Fibroblast of lung (primary cell): ENCODE measurements around the gene TRIM8. TPM values are rescaled to one million over a fixed set of nuclear protein-coding genes. Genes with fewer than 3 reads are reported as not detected.

Source experiments
- DNase-seq, 2 donors: peaks; one replicate each; pipeline versions ENCODE4 v3.0.0 to v3.0.0-alpha.2; 2010; ENCODE audit warnings: low read depth in 2 of 2
- H2AFZ ChIP-seq: 2 replicates; pipeline ENCODE4 v1.5.1; 2012; ENCODE audit warnings: low read length, control low read depth, inconsistent platforms
- H3K27ac ChIP-seq: 2 replicates; pipeline ENCODE4 v1.5.1; 2011; ENCODE audit warnings: low read length, control low read depth; ENCODE audit not compliant: insufficient read depth
- H3K27me3 ChIP-seq: 2 replicates; pipeline ENCODE4 v1.5.1; 2011; ENCODE audit warnings: mild to moderate bottlenecking, low read length; ENCODE audit not compliant: control insufficient read depth, insufficient read depth
- H3K36me3 ChIP-seq: 2 replicates; pipeline ENCODE4 v1.5.1; 2011; ENCODE audit warnings: low read length; ENCODE audit not compliant: control insufficient read depth, insufficient read depth
- H3K4me1 ChIP-seq: 2 replicates; pipeline ENCODE4 v1.5.1; 2011; ENCODE audit warnings: low read length; ENCODE audit not compliant: control insufficient read depth, insufficient read depth; ENCODE audit errors: extremely low read depth
- H3K4me2 ChIP-seq: 2 replicates; pipeline ENCODE4 v1.5.1; 2011; ENCODE audit warnings: low read length, control low read depth; ENCODE audit not compliant: insufficient read depth; ENCODE audit errors: extremely low read depth
- H3K4me3 ChIP-seq, 4 experiments: fragments of 200-600 bp in 1 of 4; sonication (generic) in 1 of 4; replicated peaks in 1 of 4; 2 replicates each; pipeline ENCODE4 v1.5.1; 2011 to 2016; ENCODE audit warnings: low read length in 4 of 4, low read depth in 3 of 4, mild to moderate bottlenecking in 3 of 4, control low read depth in 2 of 4, inconsistent platforms in 1 of 4, mixed read lengths in 1 of 4; ENCODE audit not compliant: insufficient read depth in 1 of 4; ENCODE audit errors: control extremely low read depth in 1 of 4
- H3K79me2 ChIP-seq: 2 replicates; pipeline ENCODE4 v1.5.1; 2012; ENCODE audit warnings: mild to moderate bottlenecking, low read length, inconsistent platforms; ENCODE audit not compliant: control insufficient read depth, insufficient read depth
- H3K9ac ChIP-seq: 2 replicates; pipeline ENCODE4 v1.5.1; 2011; ENCODE audit warnings: mild to moderate bottlenecking, low read length, control low read depth; ENCODE audit not compliant: insufficient read depth
- H3K9me3 ChIP-seq: 2 replicates; pipeline ENCODE4 v1.5.1; 2012; ENCODE audit warnings: low read depth, low read length; ENCODE audit not compliant: control insufficient read depth, insufficient read depth
- H4K20me1 ChIP-seq: 2 replicates; pipeline ENCODE4 v1.5.1; 2011; ENCODE audit warnings: low read length; ENCODE audit not compliant: control insufficient read depth, insufficient read depth; ENCODE audit errors: extremely low read depth
- EZH2 ChIP-seq: IDR thresholded peaks from 2 replicates; pipeline ENCODE4 v1.5.1; 2012; ENCODE audit warnings: low read length, control low read depth, mild to moderate bottlenecking; ENCODE audit errors: missing control alignments
- polyA plus RNA-seq, 2 donors: library from polyadenylated mRNA; depleted of rRNA in 1 of 2; stranded (reverse) in 1 of 2; unstranded in 1 of 2; fragments of >200 nt; gene quantifications; 2 replicates each; pipeline ENCODE4 v1.2.1, GENCODE V29; 2011 to 2012; ENCODE audit warnings: missing spikeins in 1 of 2
- total RNA-seq: library from RNA; depleted of rRNA; stranded (reverse); fragments of >200 nt; gene quantifications from 2 replicates; pipeline ENCODE4 v1.2.1, GENCODE V29; 2014
- TF ChIP-seq, protein P1 (sequence below), 2 donors: IDR thresholded peaks in 1 of 2; conservative IDR thresholded peaks in 1 of 2; 1 replicate in 1 of 2; 2 replicates in 1 of 2; pipeline ENCODE4 v1.5.1; 2011 to 2012; ENCODE audit warnings: low read length in 2 of 2, control low read depth in 1 of 2, inconsistent platforms in 1 of 2, low read depth in 1 of 2, mild to moderate bottlenecking in 1 of 2

Gene TRIM8
- total and polyA plus RNA-seq, 2 donors (not counting 1 experiment from before 2014, with no cell fraction given): 93.2 to 143 TPM

DNA sequence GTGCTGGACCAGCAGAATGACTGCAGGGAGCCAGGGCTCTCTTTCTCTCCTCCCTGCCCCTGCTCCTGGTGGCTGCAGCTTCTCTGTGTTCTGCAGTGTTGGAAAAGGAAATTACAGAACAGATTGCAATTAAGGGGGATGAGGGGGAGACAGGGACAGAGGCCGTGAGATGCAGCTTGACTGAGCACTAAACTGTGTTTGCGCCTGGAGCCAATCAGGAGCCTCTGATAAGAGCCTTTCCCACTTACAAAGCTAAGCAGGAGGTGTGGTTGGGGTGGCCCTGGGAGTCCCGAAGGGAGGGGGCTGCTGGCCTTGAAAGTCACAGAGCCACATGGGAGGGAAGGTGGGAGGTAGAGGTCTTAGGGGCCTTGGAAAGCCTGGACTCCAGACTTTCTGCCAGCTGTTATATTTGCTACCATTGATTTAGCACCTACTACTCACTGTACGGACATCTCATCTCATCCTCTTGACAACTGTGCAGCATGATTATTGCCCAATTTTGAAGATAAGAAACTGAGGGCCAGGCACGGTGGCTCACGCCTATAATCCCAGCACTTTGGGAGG is 26.7 kb downstream of the TRIM8 start:
- H2AFZ ChIP-seq: no peak overlapping the region
- peaks cover 42% of the 10 kb centered on the region for H3K4me1 ChIP-seq
- H3K79me2 ChIP-seq: no peaks in the 10 kb centered on the region
- H3K9me3 ChIP-seq: no peaks in the 10 kb centered on the region
- H3K36me3 ChIP-seq: no peaks in the 10 kb centered on the region
- no peaks in the 10 kb centered on the region for H3K27me3 ChIP-seq
- H3K27ac ChIP-seq: no peak overlapping the region
- no peak overlapping the region for H3K9ac ChIP-seq
- no peaks in the 10 kb centered on the region for H4K20me1 ChIP-seq
- no peak overlapping the region for H3K4me3 ChIP-seq
- no peak for DNase-seq
- TF ChIP-seq, protein P1, sequence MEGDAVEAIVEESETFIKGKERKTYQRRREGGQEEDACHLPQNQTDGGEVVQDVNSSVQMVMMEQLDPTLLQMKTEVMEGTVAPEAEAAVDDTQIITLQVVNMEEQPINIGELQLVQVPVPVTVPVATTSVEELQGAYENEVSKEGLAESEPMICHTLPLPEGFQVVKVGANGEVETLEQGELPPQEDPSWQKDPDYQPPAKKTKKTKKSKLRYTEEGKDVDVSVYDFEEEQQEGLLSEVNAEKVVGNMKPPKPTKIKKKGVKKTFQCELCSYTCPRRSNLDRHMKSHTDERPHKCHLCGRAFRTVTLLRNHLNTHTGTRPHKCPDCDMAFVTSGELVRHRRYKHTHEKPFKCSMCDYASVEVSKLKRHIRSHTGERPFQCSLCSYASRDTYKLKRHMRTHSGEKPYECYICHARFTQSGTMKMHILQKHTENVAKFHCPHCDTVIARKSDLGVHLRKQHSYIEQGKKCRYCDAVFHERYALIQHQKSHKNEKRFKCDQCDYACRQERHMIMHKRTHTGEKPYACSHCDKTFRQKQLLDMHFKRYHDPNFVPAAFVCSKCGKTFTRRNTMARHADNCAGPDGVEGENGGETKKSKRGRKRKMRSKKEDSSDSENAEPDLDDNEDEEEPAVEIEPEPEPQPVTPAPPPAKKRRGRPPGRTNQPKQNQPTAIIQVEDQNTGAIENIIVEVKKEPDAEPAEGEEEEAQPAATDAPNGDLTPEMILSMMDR (conservative IDR thresholded peaks at IDR 0.05 in 1 of 2, IDR thresholded peaks at IDR 0.05 in 1 of 2; ENCODE audit: low read depth in 1 of 2, low read length in 2 of 2): no peak
- no peak for TF ChIP-seq EZH2
- H3K4me2 ChIP-seq: no peak overlapping the region

DNA sequence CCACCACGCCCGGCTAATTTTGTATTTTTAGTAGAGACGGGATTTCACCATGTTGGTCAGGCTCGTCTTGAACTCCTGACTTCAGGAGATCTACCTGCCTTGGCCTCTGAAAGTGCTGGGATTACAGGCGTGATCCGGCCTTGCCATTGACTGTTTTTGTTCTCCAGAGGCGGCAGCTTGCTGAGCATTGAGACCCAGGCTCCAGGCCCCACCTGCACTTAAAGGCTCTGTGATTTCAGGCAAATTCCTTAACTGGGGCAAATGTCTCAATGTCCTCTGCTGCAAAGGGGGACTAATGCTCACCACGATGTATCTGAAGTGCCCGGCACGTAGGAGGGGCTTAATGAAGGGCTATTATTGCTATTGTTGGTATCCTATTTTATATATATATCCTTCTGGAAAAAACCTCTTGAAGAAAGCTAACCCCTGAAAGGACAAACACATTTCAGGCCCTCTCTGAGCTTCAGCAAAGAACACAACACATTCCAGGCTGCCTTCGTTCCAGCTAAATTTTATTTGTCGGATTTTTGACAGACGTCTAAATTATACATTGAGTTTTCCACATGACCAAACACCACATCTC is 29.0 kb downstream of the TRIM8 start:
- TF ChIP-seq EZH2: no peak
- Histone ChIP-seq H3K36me3 (no peaks in the 10 kb centered on the region), H3K4me3 (peak overlapping the region in 2 of 4 experiments; percentile 18 to 22), H3K27ac (peak overlapping the region; percentile 81), H3K9ac (no peak overlapping the region), H3K27me3 (no peaks in the 10 kb centered on the region), H4K20me1 (no peaks in the 10 kb centered on the region), H3K4me1 (peaks cover 59% of the 10 kb centered on the region), H3K9me3 (no peaks in the 10 kb centered on the region), H2AFZ (no peak overlapping the region), H3K79me2 (no peaks in the 10 kb centered on the region), H3K4me2 (peak overlapping the region; percentile 75)
- no peak for DNase-seq

DNA sequence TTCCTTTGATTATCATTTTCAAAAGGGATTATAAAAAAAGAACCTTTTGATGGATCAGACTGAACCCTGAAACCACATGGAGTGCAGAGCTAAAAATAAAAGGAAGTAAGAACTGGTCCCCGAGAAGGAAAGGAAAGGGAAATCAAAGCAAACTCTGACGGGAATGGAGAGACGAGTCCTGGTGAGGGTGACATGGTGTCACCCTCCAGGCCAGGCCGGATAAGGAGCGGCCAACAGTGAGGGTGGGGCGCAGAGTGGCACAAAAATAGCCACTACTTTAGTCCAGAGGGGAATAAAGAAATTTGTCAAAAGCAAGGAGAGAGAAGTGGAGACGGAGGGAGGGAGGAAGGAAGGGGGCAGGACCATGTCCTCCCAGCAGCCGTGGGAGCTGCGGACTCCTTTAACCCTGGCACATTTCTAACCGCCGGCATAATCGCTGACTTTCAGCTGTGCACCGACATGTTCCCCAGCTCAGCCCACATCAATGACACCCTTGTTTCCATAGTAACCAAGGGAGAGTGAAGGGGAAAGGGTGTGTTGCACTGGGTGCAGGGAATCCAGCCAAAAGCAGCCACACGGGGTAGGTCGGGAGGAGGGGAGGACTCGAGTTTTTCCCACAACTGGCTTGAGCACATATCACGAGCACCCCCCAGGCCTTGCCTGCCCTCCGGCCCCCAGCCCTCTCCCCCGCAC is 29.7 kb downstream of the TRIM8 start:
- Histone ChIP-seq H3K36me3 (no peaks in the 10 kb centered on the region), H3K4me3 (peak overlapping the region; percentile 18 to 35 (median 25)), H4K20me1 (no peaks in the 10 kb centered on the region), H3K27ac (peak overlapping the region; percentile 81), H2AFZ (peak overlapping the region; percentile 70), H3K4me1 (peaks cover 63% of the 10 kb centered on the region), H3K27me3 (no peaks in the 10 kb centered on the region), H3K9ac (peak overlapping the region; percentile 56), H3K9me3 (no peaks in the 10 kb centered on the region), H3K4me2 (peak overlapping the region; percentile 75), H3K79me2 (no peaks in the 10 kb centered on the region)
- no peak for TF ChIP-seq EZH2
- DNase-seq: peak; percentile 81 to 90
